Dermis microvascular lymphatic vessel endothelial cell (primary cell): ENCODE data around the gene FAM193A. TPM values are rescaled to one million over a fixed set of nuclear protein-coding genes. Genes with fewer than 3 reads are reported as not detected.
"Not testable (repeated sequence)": the region's sequence is repeated elsewhere in the genome, so short reads cannot be mapped to it uniquely, and the experiment has no call there.

Source experiments
- DNase-seq, 2 donors: peaks; one replicate each; pipeline versions ENCODE4 v3.0.0 to v3.0.0-alpha.2; 2010; ENCODE audit warnings: low read depth in 2 of 2
- total RNA-seq: library from RNA; depleted of rRNA; stranded (reverse); fragments of >200 nt; gene quantifications from 2 replicates; pipeline ENCODE4 v1.2.1, GENCODE V29; 2014

The FAM193A gene
- total RNA-seq, 1 donor from 2014 or later = 4.4 TPM

DNA sequence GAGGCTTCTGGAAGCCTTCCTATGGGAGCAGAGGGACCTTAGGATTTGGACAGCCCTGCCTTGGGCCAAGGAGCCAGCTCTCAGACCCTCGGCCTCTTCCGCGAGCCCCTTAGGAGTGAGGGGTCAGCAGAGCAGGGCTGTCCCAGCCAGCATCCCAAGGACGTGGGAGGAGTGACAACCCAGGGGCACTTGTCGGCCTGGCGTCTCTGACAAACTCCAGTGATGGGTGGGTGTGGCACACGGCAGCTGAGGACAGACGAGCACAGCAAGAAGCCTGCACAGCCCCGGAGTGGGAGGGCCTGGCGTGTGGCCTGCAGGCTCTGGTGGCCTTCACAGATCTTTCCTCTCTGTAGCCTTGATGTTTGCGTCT lies 231.2 kb downstream of the FAM193A start:
- DNase-seq = no peak

DNA sequence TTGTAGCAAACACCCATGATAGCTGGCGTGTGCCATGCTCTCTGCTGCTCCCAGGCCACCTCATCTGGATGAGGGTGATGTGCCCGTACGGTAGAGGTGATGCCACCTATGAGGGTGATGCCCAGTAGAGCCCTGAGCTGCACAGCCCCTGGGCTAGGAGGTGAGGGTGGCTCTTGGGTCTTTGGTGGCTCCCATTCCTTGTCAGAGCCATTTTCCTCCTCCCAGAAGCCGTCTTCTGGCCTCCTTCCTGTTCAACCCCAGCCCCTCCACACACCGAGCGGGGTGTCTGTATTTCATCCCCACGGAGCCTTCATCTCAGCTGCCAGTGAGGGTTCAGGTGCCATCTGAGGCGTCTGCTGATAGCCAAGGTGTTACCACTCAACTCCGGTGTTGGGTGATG lies 231.7 kb downstream of the FAM193A start:
- DNase-seq = no peak

DNA sequence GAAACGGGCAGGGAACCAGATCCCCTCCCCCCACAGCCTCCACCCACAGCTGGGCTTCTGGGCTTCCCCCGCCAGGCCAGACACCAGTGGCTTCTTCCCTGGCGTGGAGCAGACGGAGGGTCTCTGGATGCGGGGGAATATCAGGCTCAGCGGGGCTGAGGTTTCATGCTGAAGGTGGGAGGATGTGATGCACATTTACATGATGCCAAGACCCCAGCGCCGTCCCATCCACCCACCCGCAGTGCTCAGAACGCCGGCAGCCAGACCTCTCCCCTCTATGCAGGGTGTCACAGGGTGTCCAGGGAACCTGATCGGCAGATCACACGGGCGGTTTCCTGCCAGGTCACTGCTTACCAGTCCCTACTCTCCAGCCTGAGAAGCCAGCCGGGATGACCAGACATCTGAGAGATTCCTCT lies 232.5 kb downstream of the FAM193A start:
- DNase-seq = no peak

DNA sequence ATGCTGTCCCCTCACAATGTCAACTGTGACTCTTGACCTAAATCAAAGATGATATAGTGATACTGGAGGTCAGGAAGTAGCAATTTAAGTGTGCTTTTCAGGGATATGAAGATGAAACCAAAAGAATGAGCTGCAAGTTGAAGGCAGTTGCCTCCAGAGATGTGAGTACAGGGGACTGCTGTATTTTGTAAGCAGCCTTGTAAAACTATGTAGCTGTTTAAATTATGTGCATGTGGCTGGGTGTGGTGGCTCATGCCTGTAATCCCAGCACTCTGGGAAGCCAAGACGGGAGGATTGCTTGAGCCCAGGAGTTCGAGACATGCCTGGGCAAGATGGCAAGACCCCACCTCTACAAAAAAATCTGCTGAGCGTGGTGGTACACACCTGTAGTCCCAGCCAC lies 234.8 kb downstream of the FAM193A start:
- DNase-seq = no peak

DNA sequence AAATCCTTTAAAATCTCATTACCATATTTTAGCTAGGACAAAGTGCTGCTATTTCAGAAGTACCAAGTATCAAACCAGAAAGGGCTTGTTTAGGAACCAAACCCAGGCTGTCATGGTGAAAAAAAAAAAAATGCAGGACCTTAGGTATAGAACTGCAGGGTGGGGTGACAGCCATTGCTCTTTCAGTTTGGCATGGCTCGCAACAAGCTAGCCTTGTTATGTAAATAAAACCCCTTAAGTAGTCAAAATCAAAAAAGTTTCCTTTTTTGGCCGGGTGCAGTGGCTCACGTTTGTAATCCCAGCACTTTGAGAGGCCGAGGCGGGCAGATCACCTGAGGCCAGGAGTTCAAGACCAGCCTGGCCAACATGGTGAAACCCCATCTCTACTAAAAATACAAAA lies 244.2 kb downstream of the FAM193A start:
- not testable (repeated sequence) for DNase-seq

DNA sequence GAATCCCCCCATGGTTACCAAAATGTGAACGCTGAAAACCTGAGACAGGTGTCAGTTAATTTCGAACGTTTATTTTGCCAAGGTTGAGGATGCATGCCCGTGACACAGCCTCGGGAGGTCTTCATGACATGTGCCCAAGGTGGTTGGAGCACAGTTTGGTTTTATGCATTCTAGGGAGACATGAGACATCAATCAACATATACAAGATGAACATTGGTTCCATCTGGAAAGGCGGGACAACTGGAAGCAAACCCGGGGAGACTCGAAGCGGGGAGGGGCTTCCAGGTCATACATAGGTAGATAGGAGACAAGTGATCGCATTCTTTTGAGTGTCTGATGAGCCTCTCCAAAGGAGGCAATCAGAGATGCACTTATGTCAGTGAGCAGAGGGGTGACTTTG lies 245.5 kb downstream of the FAM193A start:
- no peak for DNase-seq

Other genes starting within 250 kb of the FAM193A start
- gene ZFYVE28, start 118.0 kb upstream of the FAM193A start, total RNA-seq = 1.8 and 3.5 TPM in 2 replicates
- not detected in 2 replicates for gene CFAP99, start 117.7 kb upstream of the FAM193A start, total RNA-seq
- 31.1 and 36.9 TPM in 2 replicates for gene RNF4, start 67.5 kb upstream of the FAM193A start, total RNA-seq
- 71.6 and 91.3 TPM in 2 replicates for gene TNIP2, start 219.7 kb downstream of the FAM193A start, total RNA-seq